ENCODE data around the gene VWC2L. TPM values are rescaled to one million over a fixed set of nuclear protein-coding genes. Genes with fewer than 3 reads are reported as not detected.

The VWC2L gene
- total RNA-seq, 1 donor from 2014 or later = not detected

GRCh38 chr2:214560618-214561190, 149.8 kb downstream of the VWC2L start:
- no peak overlapping the region for H3K4me3 Mint-ChIP-seq (ENCODE audit: unreplicated experiment)
- no peaks in the 10 kb centered on the region for H3K27me3 Mint-ChIP-seq (ENCODE audit: low read depth)
- H3K4me1 Mint-ChIP-seq (ENCODE audit: low read depth) = no peaks in the 10 kb centered on the region
- H3K9me3 Mint-ChIP-seq (ENCODE audit: low read depth) = peaks cover 20% of the 10 kb centered on the region
- peaks cover 2% of the 10 kb centered on the region for H3K36me3 Mint-ChIP-seq (ENCODE audit: low read depth)
- H3K27ac Mint-ChIP-seq (ENCODE audit: unreplicated experiment) = no peak overlapping the region
- no peak for DNase-seq (ENCODE audit: low spot score)
- TF ChIP-seq CTCF (IDR thresholded peaks at IDR 0.05) = no peak

- Mint-ChIP-seq H3K27ac (ENCODE audit: unreplicated experiment) (no peak overlapping the region), H3K4me1 (ENCODE audit: low read depth) (no peaks in the 10 kb centered on the region), H3K4me3 (ENCODE audit: unreplicated experiment) (no peak overlapping the region), H3K27me3 (ENCODE audit: low read depth) (no peaks in the 10 kb centered on the region), H3K9me3 (ENCODE audit: low read depth) (peaks cover 20% of the 10 kb centered on the region), H3K36me3 (ENCODE audit: low read depth) (peaks cover 2% of the 10 kb centered on the region)
- TF ChIP-seq CTCF (IDR thresholded peaks at IDR 0.05) = no peak
- DNase-seq (ENCODE audit: low spot score) = no peak
Measured at GRCh38 chr2:214565246-214565645, 154.4 kb downstream of the VWC2L start.

- H3K27ac Mint-ChIP-seq (ENCODE audit: unreplicated experiment) = no peak overlapping the region
- no peaks in the 10 kb centered on the region for H3K27me3 Mint-ChIP-seq (ENCODE audit: low read depth)
- H3K9me3 Mint-ChIP-seq (ENCODE audit: low read depth) = peaks cover 20% of the 10 kb centered on the region
- no peak for DNase-seq (ENCODE audit: low spot score)
- no peak for TF ChIP-seq CTCF (IDR thresholded peaks at IDR 0.05)
- H3K4me1 Mint-ChIP-seq (ENCODE audit: low read depth) = no peaks in the 10 kb centered on the region
- H3K4me3 Mint-ChIP-seq (ENCODE audit: unreplicated experiment) = no peak overlapping the region
- H3K36me3 Mint-ChIP-seq (ENCODE audit: low read depth) = peaks cover 2% of the 10 kb centered on the region
Measured at GRCh38 chr2:214566457-214566856, 155.6 kb downstream of the VWC2L start.

- Mint-ChIP-seq H3K4me1 (ENCODE audit: low read depth) (peaks cover under 1% of the 10 kb centered on the region), H3K27ac (ENCODE audit: unreplicated experiment) (no peak overlapping the region), H3K27me3 (ENCODE audit: low read depth) (no peaks in the 10 kb centered on the region), H3K4me3 (ENCODE audit: unreplicated experiment) (no peak overlapping the region), H3K9me3 (ENCODE audit: low read depth) (peaks cover 3% of the 10 kb centered on the region), H3K36me3 (ENCODE audit: low read depth) (peaks cover 2% of the 10 kb centered on the region)
- TF ChIP-seq CTCF (IDR thresholded peaks at IDR 0.05) = no peak
- DNase-seq (ENCODE audit: low spot score) = no peak
Measured at GRCh38 chr2:214569419-214570035, 158.7 kb downstream of the VWC2L start.

- no peak overlapping the region for H3K4me3 Mint-ChIP-seq (ENCODE audit: unreplicated experiment)
- no peak for TF ChIP-seq CTCF (IDR thresholded peaks at IDR 0.05)
- no peak for DNase-seq (ENCODE audit: low spot score)
- H3K9me3 Mint-ChIP-seq (ENCODE audit: low read depth) = no peaks in the 10 kb centered on the region
- H3K4me1 Mint-ChIP-seq (ENCODE audit: low read depth) = peaks cover 32% of the 10 kb centered on the region
- H3K27me3 Mint-ChIP-seq (ENCODE audit: low read depth) = no peaks in the 10 kb centered on the region
- H3K36me3 Mint-ChIP-seq (ENCODE audit: low read depth) = no peaks in the 10 kb centered on the region
- no peak overlapping the region for H3K27ac Mint-ChIP-seq (ENCODE audit: unreplicated experiment)
Measured at GRCh38 chr2:214574084-214574781, 163.4 kb downstream of the VWC2L start.
